HG03432 (cell line): ENCODE measurements around the gene BEST1.

ENCODE experiments used
- ATAC-seq: cut with Tn5 transposase; IDR thresholded peaks from one replicate; pipeline ENCODE4 v1.9.1; 2021; ENCODE audit warnings: mild to moderate bottlenecking, moderate library complexity; ENCODE audit not compliant: unreplicated experiment

BEST1 gene

DNA sequence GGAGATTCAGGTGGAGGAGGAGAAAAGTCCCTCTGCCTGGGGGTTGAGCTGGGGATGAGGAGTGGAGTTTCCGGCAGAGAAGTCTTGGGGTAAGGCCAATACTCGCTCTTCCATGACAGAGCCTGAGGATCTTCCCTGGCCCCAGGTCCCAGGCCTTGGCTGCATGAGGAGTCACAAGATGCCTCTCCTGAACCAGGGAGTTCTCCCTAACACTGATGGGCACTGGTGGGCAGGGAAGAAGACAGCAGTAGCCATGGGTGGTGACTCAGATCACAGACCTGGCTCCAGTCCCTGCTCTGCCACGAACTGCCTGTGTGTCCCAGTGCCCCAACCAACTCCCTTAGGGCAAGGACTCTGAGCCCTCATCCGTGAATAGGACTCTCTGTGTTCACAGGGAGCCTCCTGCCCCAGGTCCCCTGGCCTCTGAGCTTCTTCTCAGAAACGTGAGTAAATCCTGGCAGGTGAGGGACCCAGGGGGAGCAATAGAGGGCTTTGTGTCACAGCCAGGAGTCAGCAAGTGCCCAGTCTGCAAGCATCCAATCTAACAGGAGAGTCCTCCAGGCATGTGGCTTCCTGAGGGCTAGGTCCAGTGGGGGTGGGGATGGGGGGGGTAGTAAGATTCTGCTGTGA, 62.8 kb downstream of the BEST1 start:
- no peak for ATAC-seq
